ENCODE results near the gene GRPEL1.

GRPEL1 gene

DNA sequence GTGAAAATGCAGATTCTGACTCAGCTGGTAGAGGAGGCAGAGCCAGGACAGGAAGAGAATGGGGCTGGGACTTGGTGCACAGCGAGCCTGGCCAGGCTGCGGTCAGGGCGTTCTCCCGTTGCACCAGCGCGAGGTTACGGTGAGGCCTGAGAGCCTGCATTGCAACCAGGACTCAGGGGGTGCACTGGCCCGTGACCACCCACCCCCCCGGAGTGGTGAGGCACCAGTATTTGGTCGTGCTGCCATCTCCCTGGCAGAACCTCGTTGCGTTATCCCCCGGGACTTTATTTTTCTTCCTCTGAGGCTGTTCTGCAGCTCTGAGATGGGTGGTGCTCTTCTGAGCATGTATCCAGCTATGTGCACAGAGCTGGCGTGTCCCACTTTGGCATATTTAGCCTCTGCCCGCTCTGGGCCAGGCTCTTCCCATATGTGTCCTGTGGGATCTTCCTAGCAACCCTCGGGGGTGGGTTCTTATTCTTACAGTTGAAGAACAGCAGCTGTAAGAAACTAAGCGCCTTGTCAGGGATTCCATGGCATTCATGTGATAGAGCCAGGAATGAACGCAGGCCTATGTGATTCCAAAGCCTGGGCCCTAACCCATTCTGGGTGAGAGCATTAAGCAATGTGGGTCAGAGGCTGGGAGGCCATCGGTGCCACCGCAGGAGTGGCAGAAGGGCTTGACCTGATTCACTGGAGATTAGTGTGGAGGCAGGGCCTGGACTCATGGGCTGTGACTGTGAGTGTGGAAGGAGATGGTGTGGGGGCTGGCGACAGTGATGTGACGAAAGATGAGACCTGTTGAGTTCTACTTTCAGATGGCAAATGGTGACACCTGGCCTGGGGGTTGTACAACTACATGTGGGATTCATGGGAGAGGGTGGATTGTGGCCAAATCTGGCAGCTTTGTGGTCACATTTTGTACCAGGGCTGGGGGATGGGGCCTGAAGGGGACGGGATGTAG is 21.6 kb downstream of the GRPEL1 start (continued):
- TF ChIP-seq, protein P1, sequence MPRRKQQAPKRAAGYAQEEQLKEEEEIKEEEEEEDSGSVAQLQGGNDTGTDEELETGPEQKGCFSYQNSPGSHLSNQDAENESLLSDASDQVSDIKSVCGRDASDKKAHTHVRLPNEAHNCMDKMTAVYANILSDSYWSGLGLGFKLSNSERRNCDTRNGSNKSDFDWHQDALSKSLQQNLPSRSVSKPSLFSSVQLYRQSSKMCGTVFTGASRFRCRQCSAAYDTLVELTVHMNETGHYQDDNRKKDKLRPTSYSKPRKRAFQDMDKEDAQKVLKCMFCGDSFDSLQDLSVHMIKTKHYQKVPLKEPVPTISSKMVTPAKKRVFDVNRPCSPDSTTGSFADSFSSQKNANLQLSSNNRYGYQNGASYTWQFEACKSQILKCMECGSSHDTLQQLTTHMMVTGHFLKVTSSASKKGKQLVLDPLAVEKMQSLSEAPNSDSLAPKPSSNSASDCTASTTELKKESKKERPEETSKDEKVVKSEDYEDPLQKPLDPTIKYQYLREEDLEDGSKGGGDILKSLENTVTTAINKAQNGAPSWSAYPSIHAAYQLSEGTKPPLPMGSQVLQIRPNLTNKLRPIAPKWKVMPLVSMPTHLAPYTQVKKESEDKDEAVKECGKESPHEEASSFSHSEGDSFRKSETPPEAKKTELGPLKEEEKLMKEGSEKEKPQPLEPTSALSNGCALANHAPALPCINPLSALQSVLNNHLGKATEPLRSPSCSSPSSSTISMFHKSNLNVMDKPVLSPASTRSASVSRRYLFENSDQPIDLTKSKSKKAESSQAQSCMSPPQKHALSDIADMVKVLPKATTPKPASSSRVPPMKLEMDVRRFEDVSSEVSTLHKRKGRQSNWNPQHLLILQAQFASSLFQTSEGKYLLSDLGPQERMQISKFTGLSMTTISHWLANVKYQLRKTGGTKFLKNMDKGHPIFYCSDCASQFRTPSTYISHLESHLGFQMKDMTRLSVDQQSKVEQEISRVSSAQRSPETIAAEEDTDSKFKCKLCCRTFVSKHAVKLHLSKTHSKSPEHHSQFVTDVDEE (CRISPR knock-in tag; IDR thresholded peaks at IDR 0.05), result no peak
- TF ChIP-seq, protein P2, sequence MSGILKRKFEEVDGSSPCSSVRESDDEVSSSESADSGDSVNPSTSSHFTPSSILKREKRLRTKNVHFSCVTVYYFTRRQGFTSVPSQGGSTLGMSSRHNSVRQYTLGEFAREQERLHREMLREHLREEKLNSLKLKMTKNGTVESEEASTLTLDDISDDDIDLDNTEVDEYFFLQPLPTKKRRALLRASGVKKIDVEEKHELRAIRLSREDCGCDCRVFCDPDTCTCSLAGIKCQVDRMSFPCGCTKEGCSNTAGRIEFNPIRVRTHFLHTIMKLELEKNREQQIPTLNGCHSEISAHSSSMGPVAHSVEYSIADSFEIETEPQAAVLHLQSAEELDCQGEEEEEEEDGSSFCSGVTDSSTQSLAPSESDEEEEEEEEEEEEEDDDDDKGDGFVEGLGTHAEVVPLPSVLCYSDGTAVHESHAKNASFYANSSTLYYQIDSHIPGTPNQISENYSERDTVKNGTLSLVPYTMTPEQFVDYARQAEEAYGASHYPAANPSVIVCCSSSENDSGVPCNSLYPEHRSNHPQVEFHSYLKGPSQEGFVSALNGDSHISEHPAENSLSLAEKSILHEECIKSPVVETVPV (CRISPR knock-in tag; IDR thresholded peaks at IDR 0.05), result no peak
- TF ChIP-seq, protein P3, sequence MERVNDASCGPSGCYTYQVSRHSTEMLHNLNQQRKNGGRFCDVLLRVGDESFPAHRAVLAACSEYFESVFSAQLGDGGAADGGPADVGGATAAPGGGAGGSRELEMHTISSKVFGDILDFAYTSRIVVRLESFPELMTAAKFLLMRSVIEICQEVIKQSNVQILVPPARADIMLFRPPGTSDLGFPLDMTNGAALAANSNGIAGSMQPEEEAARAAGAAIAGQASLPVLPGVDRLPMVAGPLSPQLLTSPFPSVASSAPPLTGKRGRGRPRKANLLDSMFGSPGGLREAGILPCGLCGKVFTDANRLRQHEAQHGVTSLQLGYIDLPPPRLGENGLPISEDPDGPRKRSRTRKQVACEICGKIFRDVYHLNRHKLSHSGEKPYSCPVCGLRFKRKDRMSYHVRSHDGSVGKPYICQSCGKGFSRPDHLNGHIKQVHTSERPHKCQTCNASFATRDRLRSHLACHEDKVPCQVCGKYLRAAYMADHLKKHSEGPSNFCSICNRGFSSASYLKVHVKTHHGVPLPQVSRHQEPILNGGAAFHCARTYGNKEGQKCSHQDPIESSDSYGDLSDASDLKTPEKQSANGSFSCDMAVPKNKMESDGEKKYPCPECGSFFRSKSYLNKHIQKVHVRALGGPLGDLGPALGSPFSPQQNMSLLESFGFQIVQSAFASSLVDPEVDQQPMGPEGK (CRISPR knock-in tag; IDR thresholded peaks at IDR 0.05; ENCODE audit: borderline replicate concordance), result no peak

GRCh38 chr4:7045553-7045952 is 22.3 kb downstream of the GRPEL1 start:
- ATAC-seq, result no peak
- TF ChIP-seq ESRRG (CRISPR knock-in tag; IDR thresholded peaks at IDR 0.05) (no peak), ZNF565 (CRISPR knock-in tag; conservative IDR thresholded peaks at IDR 0.05; ENCODE audit: low read depth) (no peak), SNAI2 (CRISPR knock-in tag; IDR thresholded peaks at IDR 0.05) (no peak), OSR1 (CRISPR knock-in tag; IDR thresholded peaks at IDR 0.05) (no peak), ZFP30 (CRISPR knock-in tag; IDR thresholded peaks at IDR 0.05) (no peak), ARNTL (CRISPR knock-in tag; IDR thresholded peaks at IDR 0.05; ENCODE audit: borderline replicate concordance, low read depth) (no peak), ZC3H10 (CRISPR knock-in tag; IDR thresholded peaks at IDR 0.05) (no peak), ISL1 (CRISPR knock-in tag; IDR thresholded peaks at IDR 0.05) (no peak), ZFP3 (CRISPR knock-in tag; IDR thresholded peaks at IDR 0.05) (no peak), PPARA (CRISPR knock-in tag; IDR thresholded peaks at IDR 0.05; ENCODE audit: borderline replicate concordance) (no peak), RARB (CRISPR knock-in tag; IDR thresholded peaks at IDR 0.05) (no peak)
- TF ChIP-seq, protein P4, sequence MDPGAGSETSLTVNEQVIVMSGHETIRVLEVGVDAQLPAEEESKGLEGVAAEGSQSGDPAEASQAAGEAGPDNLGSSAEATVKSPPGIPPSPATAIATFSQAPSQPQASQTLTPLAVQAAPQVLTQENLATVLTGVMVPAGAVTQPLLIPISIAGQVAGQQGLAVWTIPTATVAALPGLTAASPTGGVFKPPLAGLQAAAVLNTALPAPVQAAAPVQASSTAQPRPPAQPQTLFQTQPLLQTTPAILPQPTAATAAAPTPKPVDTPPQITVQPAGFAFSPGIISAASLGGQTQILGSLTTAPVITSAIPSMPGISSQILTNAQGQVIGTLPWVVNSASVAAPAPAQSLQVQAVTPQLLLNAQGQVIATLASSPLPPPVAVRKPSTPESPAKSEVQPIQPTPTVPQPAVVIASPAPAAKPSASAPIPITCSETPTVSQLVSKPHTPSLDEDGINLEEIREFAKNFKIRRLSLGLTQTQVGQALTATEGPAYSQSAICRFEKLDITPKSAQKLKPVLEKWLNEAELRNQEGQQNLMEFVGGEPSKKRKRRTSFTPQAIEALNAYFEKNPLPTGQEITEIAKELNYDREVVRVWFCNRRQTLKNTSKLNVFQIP (CRISPR knock-in tag; IDR thresholded peaks at IDR 0.05; ENCODE audit: borderline replicate concordance, low read depth), result no peak
- TF ChIP-seq, protein P5, sequence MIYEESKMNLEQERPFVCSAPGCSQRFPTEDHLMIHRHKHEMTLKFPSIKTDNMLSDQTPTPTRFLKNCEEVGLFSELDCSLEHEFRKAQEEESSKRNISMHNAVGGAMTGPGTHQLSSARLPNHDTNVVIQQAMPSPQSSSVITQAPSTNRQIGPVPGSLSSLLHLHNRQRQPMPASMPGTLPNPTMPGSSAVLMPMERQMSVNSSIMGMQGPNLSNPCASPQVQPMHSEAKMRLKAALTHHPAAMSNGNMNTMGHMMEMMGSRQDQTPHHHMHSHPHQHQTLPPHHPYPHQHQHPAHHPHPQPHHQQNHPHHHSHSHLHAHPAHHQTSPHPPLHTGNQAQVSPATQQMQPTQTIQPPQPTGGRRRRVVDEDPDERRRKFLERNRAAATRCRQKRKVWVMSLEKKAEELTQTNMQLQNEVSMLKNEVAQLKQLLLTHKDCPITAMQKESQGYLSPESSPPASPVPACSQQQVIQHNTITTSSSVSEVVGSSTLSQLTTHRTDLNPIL (CRISPR knock-in tag; IDR thresholded peaks at IDR 0.05; ENCODE audit: low read depth), result no peak
- TF ChIP-seq, protein P1 (CRISPR knock-in tag; IDR thresholded peaks at IDR 0.05), result no peak
- TF ChIP-seq, protein P3 (CRISPR knock-in tag; IDR thresholded peaks at IDR 0.05; ENCODE audit: borderline replicate concordance), result no peak

All from SK-N-SH treated with all-trans-retinoic acid at 6 μM for 48 hours (cell line).